ENCODE measurements around the gene RSPO3.

Gene RSPO3

DNA sequence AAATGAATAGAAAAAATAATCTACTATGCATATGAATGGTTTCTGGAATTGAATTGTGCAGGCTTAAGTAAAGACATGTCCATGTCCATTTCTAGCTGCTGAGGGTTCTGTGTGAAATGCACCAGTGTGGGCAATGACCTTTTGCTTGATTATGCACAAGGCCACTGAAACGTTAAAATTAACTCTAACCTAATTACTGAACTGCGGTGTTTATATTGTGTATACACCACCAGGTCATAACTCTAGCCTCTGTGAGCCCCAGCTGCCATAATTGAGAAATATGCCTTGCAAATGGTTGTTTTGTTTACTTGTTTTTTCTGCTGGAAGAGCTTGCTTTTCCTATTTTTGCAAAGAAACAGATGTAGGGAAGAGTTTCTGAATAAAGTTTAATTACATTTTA lies 46.1 kb downstream of the RSPO3 start:
- no peak for DNase-seq

DNA sequence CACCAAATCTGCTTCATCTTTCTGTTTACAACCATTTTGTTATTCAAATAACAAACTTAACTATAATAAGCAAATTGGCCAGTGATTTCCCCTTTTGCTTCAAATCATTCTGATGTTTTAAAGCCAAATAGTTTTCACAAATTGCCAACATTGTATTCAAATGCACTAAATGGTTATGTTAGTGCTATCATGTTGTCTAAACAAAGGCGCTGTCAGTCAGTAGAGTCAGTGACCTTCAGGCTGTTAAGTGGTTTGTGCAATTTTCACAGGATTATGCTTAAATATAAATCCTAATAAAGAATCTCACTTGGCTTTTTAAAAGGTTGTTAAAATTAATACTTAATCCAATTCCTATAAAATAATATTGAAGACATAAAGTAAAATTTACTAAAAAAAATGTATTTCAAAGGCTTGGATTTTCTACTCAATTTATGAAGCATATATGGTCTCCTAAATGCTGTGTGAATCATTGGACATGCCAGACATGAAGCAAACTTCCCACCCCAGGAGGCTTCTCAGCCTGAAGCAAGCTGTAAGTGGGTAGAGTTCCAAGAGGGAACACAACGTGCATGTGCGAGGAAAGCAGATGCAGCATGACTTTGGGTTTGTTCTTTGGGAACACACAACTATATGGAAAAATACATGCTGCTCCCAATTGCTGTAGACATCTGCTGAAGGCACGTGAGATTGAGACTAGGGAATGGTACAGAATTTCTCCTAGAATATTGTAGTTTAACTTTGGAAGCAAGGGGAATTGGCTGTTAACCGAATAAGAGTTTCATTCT lies 54.9 kb downstream of the RSPO3 start:
- DNase-seq, result no peak

DNA sequence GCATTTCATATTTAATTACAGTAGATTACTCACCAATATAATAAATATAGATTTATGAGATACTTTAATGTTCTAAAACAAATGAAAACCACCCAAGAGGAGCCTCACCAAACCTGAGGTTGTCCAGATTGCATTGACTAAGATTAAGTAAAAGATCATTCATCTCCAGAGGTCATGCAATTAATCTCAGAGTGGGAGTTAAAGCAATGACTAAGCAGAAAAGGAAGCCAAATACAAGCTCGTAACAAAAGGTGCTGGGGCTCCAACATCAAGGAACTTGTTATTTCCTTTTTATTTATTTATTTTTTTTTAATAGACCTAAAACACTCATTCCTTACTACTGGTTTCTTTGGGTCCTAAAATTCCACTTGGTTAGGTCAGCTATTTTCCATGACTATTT lies 57.7 kb downstream of the RSPO3 start:
- no peak for DNase-seq

DNA sequence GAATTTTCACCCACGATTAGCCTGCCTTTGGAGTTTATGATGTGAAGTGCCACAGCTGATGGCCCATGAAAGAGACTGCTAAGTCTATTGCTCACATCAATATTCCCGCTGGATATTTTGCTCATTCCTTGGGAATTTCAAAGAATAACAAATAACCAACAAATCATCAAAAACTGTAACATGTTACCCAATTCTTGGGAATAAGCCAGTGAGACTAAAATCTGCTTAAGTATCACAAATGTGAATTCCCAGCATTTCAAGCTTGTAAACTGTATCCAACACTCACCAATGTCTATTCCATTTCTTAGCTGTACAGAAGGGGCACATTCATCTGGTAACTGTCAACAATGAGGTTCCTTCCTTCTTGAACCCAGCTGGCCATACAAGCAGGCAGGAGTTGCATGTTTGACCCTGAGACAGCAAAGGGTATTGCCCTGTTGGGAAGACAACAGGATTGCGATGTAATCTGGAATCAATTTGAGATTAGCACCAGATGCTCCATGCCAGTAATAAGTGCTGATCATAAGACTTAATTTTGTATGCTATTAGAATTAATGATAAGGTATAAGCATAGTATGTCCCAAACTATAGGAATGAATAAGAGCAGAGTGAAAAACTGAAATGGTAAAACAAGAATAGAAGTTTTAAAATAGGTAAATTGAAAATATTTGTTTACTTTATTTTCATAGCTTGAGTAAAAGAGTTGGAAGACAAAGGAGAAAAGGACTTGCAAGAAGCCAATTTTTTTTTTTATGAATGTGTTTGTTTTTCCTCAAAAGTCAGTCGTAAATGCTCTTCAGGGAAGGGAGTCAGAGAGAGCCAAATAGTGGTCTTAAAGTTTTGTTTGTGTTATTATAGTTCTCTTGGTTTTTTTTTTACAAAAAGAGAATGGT lies 58.8 kb downstream of the RSPO3 start:
- DNase-seq, result no peak

DNA sequence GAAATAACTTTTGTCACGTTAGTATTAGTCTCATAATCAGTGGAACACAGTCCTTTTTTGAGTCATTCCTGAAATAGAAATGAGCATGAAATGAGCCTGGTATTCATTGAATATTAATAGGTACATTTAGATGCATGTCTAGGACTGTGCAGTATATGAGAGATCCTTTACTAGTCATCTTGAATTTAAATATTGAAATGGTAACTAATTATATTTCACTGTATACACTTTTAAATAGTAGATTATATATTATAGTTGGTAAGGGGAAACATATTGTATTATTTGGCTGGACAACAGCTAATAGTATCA lies 59.4 kb downstream of the RSPO3 start:
- DNase-seq, result no peak

DNA sequence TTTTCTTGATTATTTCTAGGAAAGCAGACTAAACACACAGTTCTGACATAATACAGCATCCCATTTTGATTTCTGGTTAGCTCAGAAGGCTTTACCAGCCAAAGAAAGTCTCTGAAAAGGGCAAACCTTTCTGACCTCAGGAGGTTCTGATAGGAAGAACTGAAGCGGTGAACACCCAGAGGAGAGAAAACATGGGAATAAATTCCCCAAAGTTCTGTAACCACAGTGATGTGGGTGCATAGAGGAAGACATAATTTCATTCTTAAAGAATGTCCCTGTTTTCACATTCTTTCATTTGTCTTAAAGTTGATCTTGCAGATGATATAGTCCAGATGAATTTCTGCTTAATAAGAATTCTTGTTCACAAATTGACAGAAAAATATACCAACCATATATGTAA lies 60.3 kb downstream of the RSPO3 start:
- no peak for DNase-seq

DNA sequence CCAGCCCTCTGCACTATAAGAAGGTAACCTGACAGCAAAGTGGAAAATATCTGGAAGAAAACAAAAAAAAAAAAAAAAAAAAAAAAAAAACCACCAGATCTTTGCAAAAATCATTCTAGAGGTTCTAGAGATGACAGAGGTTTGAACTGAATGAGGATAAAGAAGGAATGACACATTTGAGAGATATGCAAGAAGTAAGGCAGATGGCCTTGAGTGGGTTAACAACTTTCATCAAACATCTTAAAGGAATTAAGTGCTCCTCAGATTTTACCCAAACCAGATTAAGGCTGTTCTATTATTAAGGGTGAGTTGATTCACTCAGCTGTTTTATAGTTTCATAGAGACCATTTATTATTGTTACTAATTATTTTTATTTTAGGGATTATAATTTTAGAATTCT lies 62.0 kb downstream of the RSPO3 start:
- DNase-seq, result no peak

DNA sequence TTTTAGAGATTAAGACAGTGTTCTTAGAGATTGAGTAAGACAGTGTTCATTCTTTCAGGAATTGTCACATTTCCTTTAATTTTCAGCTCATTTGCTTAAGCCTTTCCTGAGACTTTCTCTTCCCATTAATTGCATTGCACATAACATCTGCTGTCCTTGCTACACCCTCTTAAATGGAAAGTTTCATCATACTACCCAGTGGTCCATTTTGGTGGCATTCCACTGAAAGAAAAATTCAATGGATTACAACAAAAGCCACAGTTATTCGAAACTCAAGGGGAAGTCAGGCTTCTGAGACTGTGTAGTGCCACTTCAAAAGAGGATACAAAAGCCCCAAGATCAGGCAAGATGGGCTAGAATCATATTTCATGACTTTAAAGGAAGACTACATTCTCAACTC lies 64.0 kb downstream of the RSPO3 start:
- DNase-seq, result no peak

DNA sequence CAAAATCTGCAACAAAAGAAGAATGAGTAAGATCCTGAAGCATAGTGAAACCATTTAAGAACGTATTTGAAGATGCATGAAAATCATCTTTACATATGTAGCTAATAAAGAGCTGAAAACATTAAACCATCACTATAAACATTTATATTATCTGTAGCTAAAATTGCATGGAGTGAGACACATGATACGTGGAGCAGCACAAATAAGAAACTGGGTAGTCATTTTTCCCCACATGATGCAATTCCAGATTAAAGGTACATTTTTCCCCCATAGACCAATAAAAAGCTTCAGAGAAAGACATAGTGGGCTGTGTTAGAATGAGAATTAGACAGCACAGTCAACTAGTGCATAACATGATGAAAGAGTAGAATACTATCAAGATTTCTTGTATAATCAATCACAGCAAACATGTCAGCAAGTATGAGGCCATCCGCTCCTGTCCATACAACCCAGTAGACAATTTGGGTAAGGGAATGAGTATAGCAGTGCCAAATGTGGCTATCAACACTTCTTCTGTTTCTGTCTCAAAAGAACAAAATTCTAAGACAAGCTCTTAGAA lies 67.0 kb downstream of the RSPO3 start:
- no peak for DNase-seq

DNA sequence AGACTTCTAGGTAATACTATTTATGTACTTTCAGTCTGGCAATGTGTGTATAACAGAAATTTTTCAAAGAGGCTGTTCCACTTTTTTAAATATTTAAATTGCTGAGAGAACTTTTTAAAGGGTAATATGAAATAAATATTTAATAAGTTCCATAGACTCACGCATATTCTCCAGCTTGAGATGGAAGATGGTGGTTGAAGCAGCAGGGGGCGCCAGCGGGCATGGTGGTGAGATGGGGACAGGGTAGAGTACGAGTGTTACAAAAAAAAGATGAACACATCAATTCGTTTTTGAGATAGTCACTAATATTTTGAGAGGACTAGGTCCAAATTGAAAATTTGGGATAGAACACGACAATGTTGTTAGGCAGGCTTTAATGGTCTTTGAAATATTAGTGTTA lies 68.4 kb downstream of the RSPO3 start:
- peak; percentile 67 for DNase-seq

DNA sequence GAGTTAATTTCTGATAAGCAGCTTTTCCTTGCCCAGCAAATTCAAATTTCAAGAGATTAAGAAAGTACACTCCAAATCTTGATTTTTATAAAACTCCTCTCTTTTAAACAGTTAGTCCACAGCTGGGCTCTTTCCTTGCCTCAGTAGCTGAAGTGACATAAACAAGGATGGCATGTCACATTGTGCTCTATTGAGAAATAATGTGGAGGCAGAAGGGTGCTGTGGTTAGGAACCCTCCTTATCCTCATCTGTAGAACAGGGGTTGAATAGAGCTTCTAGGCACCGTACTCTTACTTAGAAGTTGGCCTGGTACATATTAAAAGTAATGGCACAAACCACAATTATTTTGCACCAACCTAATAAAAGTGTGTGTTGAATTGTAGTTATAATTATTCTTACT lies 70.3 kb downstream of the RSPO3 start:
- no peak for DNase-seq

DNA sequence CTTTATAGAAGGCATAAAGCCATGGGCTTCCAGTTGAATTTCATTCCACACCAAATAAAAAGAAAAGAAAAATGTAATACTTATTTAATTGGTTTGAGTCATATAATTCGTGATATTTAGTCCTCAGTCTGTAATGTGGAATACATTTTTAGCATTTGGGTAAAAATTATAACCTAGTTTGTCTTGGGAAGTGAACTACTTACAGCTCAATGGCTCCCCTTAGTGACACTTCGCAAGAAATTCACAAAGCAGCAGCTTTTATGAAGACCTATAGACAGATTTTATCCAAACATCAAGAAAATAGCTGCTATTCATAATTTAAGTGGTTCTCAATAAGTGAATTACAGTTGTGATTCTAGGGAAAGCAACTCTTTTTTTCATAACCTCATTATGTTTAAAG lies 72.1 kb downstream of the RSPO3 start:
- peak; percentile 58 for DNase-seq

DNA sequence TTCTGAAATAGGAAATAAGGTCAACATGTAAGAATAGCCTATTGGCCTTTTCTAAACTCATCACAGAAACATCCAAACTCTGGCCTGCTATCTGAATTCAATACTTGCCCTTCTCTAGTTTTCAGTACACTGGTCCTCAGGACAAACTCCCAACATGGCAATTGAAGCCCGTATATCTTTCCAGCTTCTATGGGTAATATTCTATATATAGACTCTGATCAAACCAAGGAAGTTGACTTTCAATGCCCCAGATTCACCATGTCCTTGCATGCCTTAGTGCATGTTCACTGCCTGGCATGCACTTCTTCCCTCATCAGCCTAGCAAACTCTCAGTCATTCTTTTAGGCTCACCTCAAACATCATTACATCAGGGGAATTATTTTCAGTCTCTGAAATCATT lies 73.2 kb downstream of the RSPO3 start:
- DNase-seq, result no peak

DNA sequence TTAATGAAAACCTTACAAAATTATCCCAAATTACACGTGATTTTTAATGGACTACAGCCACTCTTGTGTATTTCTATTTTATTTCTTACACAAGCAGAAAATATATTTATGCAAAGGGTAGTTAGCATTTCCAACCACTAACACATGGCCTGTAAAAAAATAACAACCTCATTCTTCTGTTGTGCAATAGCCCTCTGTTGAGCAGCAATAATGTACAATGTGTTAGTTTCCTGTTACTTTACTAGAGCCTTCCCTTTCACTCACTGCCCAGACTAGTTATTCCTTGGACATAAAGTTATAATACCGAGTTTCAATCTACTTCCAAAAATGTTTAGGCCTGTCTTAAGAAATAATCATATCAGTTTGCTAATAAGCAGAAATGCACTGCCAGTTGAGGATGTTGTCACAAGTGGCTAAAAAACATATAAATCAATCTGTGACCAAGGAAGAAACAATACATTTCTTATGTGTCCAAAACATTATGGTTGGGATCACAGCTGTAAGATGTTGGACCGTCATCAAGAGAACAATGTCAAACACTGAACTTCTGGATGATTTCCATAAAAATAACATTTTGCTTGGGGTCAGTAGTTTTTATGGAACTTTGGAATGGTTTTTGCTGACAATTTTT lies 74.6 kb downstream of the RSPO3 start:
- DNase-seq, result no peak

DNA sequence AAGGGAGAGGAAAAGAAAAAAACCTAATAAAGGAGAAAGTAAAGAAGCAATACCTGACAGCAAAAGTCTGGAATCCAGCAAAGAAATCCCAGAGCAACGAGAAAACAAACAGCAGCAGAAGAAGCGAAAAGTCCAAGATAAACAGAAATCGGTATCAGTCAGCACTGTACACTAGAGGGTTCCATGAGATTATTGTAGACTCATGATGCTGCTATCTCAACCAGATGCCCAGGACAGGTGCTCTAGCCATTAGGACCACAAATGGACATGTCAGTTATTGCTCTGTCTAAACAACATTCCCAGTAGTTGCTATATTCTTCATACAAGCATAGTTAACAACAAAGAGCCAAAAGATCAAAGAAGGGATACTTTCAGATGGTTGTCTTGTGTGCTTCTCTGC lies 77.4 kb downstream of the RSPO3 start:
- DNase-seq, result no peak

DNA sequence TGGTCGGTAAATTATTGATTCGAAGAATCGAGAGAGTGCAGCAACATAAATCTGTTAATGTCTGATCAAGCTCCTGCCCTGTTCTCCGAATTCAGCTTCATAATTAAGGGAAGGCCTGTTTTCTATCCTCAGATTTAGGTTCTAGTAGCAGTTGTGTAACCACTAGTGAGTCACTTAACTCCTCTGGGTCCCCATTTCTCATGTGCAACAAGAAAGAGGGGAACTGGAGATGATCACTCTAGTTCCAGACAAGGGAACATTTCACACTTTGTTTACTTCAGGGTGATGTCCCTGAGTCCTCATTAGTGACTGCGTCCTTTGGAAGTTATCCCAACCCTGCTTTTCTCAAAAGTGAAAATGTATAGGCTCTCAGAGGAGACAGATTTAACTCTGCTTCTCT lies 80.1 kb downstream of the RSPO3 start:
- DNase-seq, result no peak

DNA sequence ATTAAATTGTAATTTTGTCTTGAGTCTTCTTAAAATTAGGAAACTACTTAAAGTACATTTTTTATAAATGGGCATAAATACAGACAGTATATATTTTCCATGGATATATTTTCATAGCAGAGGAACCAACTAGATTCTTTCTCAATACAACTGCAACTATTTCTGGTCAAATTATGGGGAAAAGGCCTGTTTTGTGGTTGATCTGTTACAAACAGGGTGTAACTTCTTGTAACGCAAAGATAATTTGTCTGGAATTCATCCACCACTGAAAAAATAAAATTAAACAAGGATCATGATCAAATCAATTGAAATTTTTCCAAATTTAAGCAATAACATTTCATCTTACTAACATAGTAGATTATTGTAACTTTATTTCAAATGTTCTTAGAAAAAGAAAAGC lies 81.0 kb downstream of the RSPO3 start:
- DNase-seq, result no peak

DNA sequence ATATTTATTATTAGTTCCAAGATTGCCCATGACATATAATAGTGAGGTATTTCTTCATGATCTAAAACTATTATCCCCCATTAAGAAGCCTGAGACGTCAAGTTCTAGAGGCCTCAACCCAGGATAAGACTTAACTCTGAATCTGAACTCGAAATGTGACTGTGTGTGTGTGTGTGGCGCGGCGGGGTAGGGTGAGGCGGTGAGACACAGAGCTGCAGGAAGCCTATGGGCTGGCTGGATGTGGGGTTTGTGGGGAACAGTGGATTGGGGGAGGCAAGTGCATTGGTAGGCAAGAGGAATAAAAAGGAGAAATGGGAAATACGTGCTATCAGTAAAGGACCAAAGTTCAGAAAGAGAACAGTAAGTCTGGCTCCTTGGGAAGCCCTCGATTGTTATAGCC lies 81.6 kb downstream of the RSPO3 start:
- no peak for DNase-seq

DNA sequence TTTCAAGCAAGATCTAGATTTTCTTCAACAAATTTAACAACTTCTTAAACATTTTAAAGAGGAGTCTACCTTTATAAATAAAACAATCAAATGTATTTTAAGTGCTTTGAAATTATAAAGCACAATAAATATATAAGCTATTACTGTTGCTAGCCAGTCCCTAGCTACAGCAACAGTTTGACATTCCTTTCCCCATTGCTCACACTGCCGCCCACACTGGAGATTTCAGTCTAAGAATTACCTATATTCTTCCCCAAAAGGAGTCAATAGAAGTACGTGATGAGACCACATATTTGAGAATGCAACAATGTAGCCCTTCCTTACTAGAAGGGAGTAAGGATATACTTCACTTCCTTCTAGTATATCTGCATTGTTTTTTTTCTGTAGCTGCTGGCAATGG lies 82.8 kb downstream of the RSPO3 start:
- DNase-seq, result no peak

DNA sequence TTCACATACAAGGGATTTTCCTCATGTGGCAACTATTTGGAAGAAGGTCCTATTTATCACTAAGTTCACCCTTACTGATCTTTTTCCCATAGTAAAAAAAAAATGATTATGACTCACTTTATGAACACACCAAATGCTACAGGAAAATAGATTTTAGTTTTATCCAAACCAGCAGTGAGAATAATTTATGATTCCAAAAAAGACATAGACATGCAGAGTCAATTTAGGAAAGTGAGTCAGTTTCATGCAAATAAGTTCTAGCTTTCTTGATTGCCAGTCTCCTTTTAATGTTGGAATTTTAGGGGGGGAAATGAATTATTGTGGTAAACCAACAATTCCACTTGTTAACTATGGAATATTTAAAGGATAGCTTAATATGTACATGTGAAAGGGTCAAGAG lies 84.2 kb downstream of the RSPO3 start:
- no peak for DNase-seq

DNA sequence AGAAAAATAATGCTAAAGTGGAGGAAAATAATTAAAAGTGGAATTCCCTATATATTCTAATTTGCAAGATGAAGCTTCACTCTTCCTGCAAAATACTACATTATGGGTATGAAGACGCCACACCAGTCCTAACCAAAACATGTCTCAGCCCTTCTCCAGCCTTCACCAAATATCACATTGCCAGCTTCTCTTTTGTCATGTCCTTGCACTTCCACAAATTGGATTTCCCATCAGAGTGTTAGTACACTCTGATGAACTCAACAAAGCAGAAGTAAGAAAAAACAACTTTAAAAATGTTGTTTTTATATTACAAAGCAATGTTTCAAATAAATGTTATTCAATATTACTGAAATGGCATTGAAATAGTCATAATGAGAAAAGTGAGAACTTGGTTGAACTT lies 85.8 kb downstream of the RSPO3 start:
- DNase-seq, result no peak

DNA sequence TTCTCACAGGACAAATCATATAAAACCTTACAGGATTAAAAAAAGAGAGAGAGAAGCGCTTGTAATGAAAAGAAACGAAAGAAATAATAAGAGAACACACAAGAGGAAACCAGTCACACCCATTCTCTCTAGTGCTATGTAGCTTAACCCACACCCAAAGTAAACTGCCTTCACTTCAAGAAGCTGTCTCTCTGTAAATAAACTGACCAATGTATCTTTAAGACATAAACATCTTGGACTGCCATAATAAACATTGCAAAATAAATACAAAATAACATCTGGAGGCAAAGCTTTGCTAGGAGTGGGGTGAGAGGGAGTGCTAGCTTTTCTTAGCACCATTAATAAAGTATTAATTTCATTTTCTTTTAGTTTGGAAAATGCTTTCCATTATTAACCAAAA lies 86.6 kb downstream of the RSPO3 start:
- no peak for DNase-seq

DNA sequence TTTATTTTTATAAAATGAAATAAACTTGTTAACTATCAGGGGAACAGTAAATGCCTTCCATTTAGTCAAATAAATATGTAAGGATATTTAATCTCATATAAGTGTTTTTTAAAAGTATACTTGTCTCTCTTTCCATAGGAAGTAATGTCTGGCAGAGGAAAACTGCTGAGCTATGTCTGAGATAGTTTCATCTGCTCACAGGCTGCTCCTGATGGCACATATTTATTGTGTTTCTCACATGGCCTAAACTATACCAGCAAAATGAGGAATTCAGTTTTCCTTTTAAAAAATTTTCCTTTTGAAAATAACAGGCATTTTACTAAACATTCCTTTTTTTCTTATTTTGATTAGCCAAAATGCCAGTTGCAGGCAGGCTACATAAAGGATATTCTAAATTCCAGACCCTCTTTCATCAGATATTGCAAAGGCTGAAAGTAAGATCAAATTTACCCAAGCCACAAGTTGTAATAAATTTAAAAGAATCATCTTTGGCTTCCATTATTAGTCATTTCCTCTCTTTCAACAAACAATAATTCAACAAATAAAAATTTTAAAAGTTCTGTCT lies 88.1 kb downstream of the RSPO3 start:
- DNase-seq, result no peak

Data from DMS53 (cell line).